ENCODE results near the gene RGPD3.

Gene RGPD3

DNA sequence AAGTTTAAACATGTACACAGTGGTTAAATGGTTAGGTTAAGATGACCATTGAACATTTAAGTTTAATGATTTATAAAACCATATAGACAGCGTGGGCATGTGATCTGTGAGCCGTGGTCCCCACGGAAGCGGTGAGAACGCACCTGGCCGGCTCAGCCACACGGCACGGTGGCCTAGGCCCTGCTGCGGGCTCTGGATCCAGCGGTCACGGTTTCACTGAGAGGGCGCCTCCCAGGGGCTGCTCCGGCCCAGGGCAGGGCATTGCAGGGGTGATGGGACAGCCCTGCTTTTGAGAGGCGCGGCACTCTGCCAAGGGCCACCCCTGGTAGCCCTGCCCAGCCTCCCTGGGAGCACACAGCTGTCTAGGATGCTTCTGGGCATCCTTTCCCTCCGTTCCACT lies 124.9 kb downstream of the RGPD3 start:
- TF ChIP-seq YY1 (IDR thresholded peaks at IDR 0.05; ENCODE audit: low read depth) (no peak), RAD21 (IDR thresholded peaks at IDR 0.05; ENCODE audit: low read depth) (no peak), CREB1 (IDR thresholded peaks at IDR 0.05; ENCODE audit: low read depth) (no peak), EGR1 (IDR thresholded peaks at IDR 0.05) (no peak), TCF12 (IDR thresholded peaks at IDR 0.05; ENCODE audit: low read depth) (no peak), TAF1 (IDR thresholded peaks at IDR 0.05; ENCODE audit: low read depth) (no peak), ZBTB7A (IDR thresholded peaks at IDR 0.05; ENCODE audit: low read depth) (no peak), CEBPB (IDR thresholded peaks at IDR 0.05) (no peak), EP300 (IDR thresholded peaks at IDR 0.05; ENCODE audit: borderline replicate concordance) (no peak), NFIC (IDR thresholded peaks at IDR 0.05) (no peak), TEAD4 (IDR thresholded peaks at IDR 0.05) (no peak), FOXM1 (IDR thresholded peaks at IDR 0.05; ENCODE audit: borderline replicate concordance, low read depth) (no peak)
- TF ChIP-seq, protein P1, sequence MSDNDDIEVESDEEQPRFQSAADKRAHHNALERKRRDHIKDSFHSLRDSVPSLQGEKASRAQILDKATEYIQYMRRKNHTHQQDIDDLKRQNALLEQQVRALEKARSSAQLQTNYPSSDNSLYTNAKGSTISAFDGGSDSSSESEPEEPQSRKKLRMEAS (IDR thresholded peaks at IDR 0.05), result no peak
- TF ChIP-seq, protein P2, sequence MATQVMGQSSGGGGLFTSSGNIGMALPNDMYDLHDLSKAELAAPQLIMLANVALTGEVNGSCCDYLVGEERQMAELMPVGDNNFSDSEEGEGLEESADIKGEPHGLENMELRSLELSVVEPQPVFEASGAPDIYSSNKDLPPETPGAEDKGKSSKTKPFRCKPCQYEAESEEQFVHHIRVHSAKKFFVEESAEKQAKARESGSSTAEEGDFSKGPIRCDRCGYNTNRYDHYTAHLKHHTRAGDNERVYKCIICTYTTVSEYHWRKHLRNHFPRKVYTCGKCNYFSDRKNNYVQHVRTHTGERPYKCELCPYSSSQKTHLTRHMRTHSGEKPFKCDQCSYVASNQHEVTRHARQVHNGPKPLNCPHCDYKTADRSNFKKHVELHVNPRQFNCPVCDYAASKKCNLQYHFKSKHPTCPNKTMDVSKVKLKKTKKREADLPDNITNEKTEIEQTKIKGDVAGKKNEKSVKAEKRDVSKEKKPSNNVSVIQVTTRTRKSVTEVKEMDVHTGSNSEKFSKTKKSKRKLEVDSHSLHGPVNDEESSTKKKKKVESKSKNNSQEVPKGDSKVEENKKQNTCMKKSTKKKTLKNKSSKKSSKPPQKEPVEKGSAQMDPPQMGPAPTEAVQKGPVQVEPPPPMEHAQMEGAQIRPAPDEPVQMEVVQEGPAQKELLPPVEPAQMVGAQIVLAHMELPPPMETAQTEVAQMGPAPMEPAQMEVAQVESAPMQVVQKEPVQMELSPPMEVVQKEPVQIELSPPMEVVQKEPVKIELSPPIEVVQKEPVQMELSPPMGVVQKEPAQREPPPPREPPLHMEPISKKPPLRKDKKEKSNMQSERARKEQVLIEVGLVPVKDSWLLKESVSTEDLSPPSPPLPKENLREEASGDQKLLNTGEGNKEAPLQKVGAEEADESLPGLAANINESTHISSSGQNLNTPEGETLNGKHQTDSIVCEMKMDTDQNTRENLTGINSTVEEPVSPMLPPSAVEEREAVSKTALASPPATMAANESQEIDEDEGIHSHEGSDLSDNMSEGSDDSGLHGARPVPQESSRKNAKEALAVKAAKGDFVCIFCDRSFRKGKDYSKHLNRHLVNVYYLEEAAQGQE (IDR thresholded peaks at IDR 0.05; ENCODE audit: low read depth), result no peak
- TF ChIP-seq, protein P3, sequence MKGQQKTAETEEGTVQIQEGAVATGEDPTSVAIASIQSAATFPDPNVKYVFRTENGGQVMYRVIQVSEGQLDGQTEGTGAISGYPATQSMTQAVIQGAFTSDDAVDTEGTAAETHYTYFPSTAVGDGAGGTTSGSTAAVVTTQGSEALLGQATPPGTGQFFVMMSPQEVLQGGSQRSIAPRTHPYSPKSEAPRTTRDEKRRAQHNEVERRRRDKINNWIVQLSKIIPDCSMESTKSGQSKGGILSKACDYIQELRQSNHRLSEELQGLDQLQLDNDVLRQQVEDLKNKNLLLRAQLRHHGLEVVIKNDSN (IDR thresholded peaks at IDR 0.05), result no peak

DNA sequence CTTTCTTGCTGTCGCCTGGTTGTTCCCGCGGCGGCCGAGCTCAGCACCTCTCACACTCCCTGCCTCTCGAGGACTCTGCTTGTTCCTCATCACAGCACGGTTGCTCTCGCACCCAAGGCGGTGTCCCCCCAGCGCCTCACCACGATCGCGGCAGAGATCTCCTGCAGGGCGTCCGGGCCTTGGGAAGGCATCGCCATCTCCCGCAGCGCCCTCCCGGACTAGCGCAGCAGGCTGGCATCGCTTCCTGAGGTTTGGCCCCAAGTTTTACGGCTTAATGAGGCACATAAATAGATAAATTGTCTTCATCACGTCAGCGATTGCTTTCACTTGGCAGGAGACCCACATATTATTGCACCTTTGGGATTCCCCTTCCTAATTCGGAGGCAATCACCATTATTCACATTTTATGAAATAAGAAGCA lies 125.4 kb downstream of the RGPD3 start:
- TF ChIP-seq, protein P1 (IDR thresholded peaks at IDR 0.05), result no peak
- TF ChIP-seq RAD21 (IDR thresholded peaks at IDR 0.05; ENCODE audit: low read depth) (no peak), EP300 (IDR thresholded peaks at IDR 0.05; ENCODE audit: borderline replicate concordance) (no peak), NFIC (IDR thresholded peaks at IDR 0.05) (no peak), TCF12 (IDR thresholded peaks at IDR 0.05; ENCODE audit: low read depth) (no peak), ZBTB7A (IDR thresholded peaks at IDR 0.05; ENCODE audit: low read depth) (no peak), CEBPB (IDR thresholded peaks at IDR 0.05) (no peak), CREB1 (IDR thresholded peaks at IDR 0.05; ENCODE audit: low read depth) (no peak), FOXM1 (IDR thresholded peaks at IDR 0.05; ENCODE audit: borderline replicate concordance, low read depth) (no peak), EGR1 (IDR thresholded peaks at IDR 0.05) (no peak)
- TF ChIP-seq, protein P3 (IDR thresholded peaks at IDR 0.05), result no peak
- TF ChIP-seq, protein P2 (IDR thresholded peaks at IDR 0.05; ENCODE audit: low read depth), result no peak

DNA sequence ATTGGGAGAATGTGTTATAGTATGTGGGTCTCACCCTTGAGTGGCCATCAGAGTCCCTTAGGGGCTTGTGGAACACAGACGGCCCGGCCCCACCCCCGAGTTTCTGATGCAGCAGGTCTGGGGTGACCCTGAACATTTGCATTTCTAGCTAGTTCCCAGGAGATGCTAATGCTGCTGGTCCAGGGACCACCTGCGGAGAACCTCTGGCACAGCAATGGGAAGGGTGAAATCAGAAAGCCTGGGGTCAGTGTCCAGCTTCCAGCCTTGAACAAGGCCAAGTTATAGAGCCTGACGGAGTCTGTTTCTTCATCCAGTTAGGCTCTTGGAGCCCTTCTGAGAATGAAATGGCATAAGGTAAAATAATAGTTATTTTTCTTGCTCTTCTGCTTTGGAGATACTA lies 126.5 kb downstream of the RGPD3 start:
- no peak for TF ChIP-seq EP300 (IDR thresholded peaks at IDR 0.05; ENCODE audit: borderline replicate concordance)
- TF ChIP-seq TAF1 (IDR thresholded peaks at IDR 0.05; ENCODE audit: low read depth), result no peak
- TF ChIP-seq ZBTB7A (IDR thresholded peaks at IDR 0.05; ENCODE audit: low read depth), result no peak
- TF ChIP-seq CEBPB (IDR thresholded peaks at IDR 0.05), result no peak
- no peak for TF ChIP-seq TEAD4 (IDR thresholded peaks at IDR 0.05)
- no peak for TF ChIP-seq RAD21 (IDR thresholded peaks at IDR 0.05; ENCODE audit: low read depth)
- no peak for TF ChIP-seq NFIC (IDR thresholded peaks at IDR 0.05)
- TF ChIP-seq TCF12 (IDR thresholded peaks at IDR 0.05; ENCODE audit: low read depth), result no peak
- TF ChIP-seq EGR1 (IDR thresholded peaks at IDR 0.05), result no peak
- TF ChIP-seq, protein P3 (IDR thresholded peaks at IDR 0.05), result no peak
- TF ChIP-seq, protein P1 (IDR thresholded peaks at IDR 0.05), result no peak
- TF ChIP-seq CREB1 (IDR thresholded peaks at IDR 0.05; ENCODE audit: low read depth), result no peak
- TF ChIP-seq, protein P2 (IDR thresholded peaks at IDR 0.05; ENCODE audit: low read depth), result no peak

All from Ishikawa (cell line).